Neuronal stem cell (in vitro differentiated cells): Measurements from ENCODE around the gene ABCC1.

Source experiments
- DNase-seq: peaks from one replicate; pipeline ENCODE4 v3.0.0-alpha.2; 2013; ENCODE audit warnings: low spot score
- H2AFZ ChIP-seq: one replicate; pipeline ENCODE4 v1.6.1; 2013; ENCODE audit warnings: mild to moderate bottlenecking, low read length, inconsistent platforms
- H2AK5ac ChIP-seq: 2 replicates; pipeline ENCODE4 v1.6.1; 2013; ENCODE audit warnings: low read depth, mild to moderate bottlenecking, inconsistent platforms, low read length, moderate library complexity, mixed read lengths
- H2BK120ac ChIP-seq: 2 replicates; pipeline ENCODE4 v1.6.1; 2013; ENCODE audit warnings: low read depth, mild to moderate bottlenecking, inconsistent platforms, low read length, moderate library complexity, mixed read lengths
- H2BK12ac ChIP-seq: one replicate; pipeline ENCODE4 v1.6.1; 2013; ENCODE audit warnings: low read length, inconsistent platforms
- H2BK15ac ChIP-seq: 2 replicates; pipeline ENCODE4 v1.6.1; 2013; ENCODE audit warnings: mild to moderate bottlenecking, low read length, inconsistent platforms, mixed read lengths
- H2BK5ac ChIP-seq: one replicate; pipeline ENCODE4 v1.6.1; 2013; ENCODE audit warnings: inconsistent platforms, mild to moderate bottlenecking, low read length, moderate library complexity
- H3K14ac ChIP-seq: one replicate; pipeline ENCODE4 v1.6.1; 2013; ENCODE audit warnings: low read length, inconsistent platforms
- H3K18ac ChIP-seq: 2 replicates; pipeline ENCODE4 v1.6.1; 2013; ENCODE audit warnings: low read length, inconsistent platforms
- H3K23ac ChIP-seq: 2 replicates; pipeline ENCODE4 v1.6.1; 2013; ENCODE audit warnings: low read depth, mild to moderate bottlenecking, mixed read lengths, low read length, inconsistent platforms; ENCODE audit not compliant: poor library complexity
- H3K27ac ChIP-seq: replicated peaks from 3 replicates; pipeline ENCODE4 v1.5.1; 2013; ENCODE audit warnings: low read length, inconsistent platforms
- H3K27me3 ChIP-seq, 3 experiments: 2 replicates each; pipeline ENCODE4 v1.6.1; 2013; ENCODE audit warnings: low read length in 3 of 3, mild to moderate bottlenecking in 2 of 3, inconsistent platforms in 1 of 3, low read depth in 1 of 3, mixed read lengths in 1 of 3, moderate library complexity in 1 of 3; ENCODE audit not compliant: control insufficient read depth in 3 of 3, insufficient read depth in 3 of 3
- H3K36me3 ChIP-seq, 2 donors: replicated peaks in 1 of 2; 2 replicates each; pipeline ENCODE4 v1.6.1; 2013; ENCODE audit warnings: low read length in 2 of 2; ENCODE audit not compliant: control insufficient read depth in 2 of 2, insufficient read depth in 2 of 2
- H3K4ac ChIP-seq: 2 replicates; pipeline ENCODE4 v1.6.1; 2013; ENCODE audit warnings: inconsistent platforms, mild to moderate bottlenecking, low read length, moderate library complexity
- H3K4me1 ChIP-seq, 2 donors: 1 replicate in 1 of 2; 2 replicates in 1 of 2; pipeline ENCODE4 v1.6.1; 2013; ENCODE audit warnings: low read length in 2 of 2, low read depth in 1 of 2; ENCODE audit not compliant: control insufficient read depth in 2 of 2, insufficient read depth in 1 of 2
- H3K4me2 ChIP-seq: one replicate; pipeline ENCODE4 v1.6.1; 2013; ENCODE audit warnings: mild to moderate bottlenecking, low read length, inconsistent platforms; ENCODE audit not compliant: insufficient read depth, poor library complexity, severe bottlenecking
- H3K4me3 ChIP-seq, 2 donors: 2 replicates each; pipeline ENCODE4 v1.5.1; 2013; ENCODE audit warnings: low read length in 2 of 2, mild to moderate bottlenecking in 2 of 2, inconsistent platforms in 1 of 2, moderate library complexity in 1 of 2
- H3K79me1 ChIP-seq: one replicate; pipeline ENCODE4 v1.6.1; 2013; ENCODE audit warnings: low read depth, mild to moderate bottlenecking, inconsistent platforms, low read length, moderate library complexity
- H3K9ac ChIP-seq: one replicate; pipeline ENCODE4 v1.6.1; 2013; ENCODE audit warnings: mild to moderate bottlenecking, low read depth, low read length, inconsistent platforms; ENCODE audit not compliant: poor library complexity
- H3K9me3 ChIP-seq, 2 donors: replicated peaks in 1 of 2; 2 replicates each; pipeline versions ENCODE3 to v1.6.1; 2013; ENCODE audit warnings: low read length in 2 of 2, mild to moderate bottlenecking in 2 of 2, inconsistent platforms in 1 of 2, low read depth in 1 of 2, mixed read lengths in 1 of 2, moderate library complexity in 1 of 2; ENCODE audit not compliant: control insufficient read depth in 2 of 2, insufficient read depth in 1 of 2
- H4K8ac ChIP-seq: one replicate; pipeline ENCODE4 v1.6.1; 2013; ENCODE audit warnings: low read depth, mild to moderate bottlenecking, inconsistent platforms, low read length, moderate library complexity
- H4K91ac ChIP-seq: one replicate; pipeline ENCODE4 v1.6.1; 2013; ENCODE audit warnings: low read length, low read depth, mild to moderate bottlenecking, inconsistent platforms; ENCODE audit not compliant: poor library complexity
- WGBS, 2 donors: extraction: QIAGEN DNeasy Blood & Tissue Kit; methylation state at CpG; one replicate each; pipeline ENCODE4 v1.1.7; 2013; ENCODE audit warnings: missing lambda C conversion rate in 2 of 2, mixed read lengths in 1 of 2; ENCODE audit not compliant: insufficient read length in 2 of 2, insufficient replicate concordance in 1 of 2; ENCODE audit errors: extremely low coverage in 2 of 2; 5-methylcytosine and 5-hydroxymethylcytosine counted together

The ABCC1 gene

GRCh38 chr16:16080465-16081065, 131.1 kb downstream of the ABCC1 start:
- WGBS, 2 donors, result no CpG with 5 or more reads among the region's 10 CpGs
- no peak overlapping the region for H3K27ac ChIP-seq
- H3K9me3 ChIP-seq, result peaks cover 0 to 9% of the 10 kb centered on the region in 2 donors

DNA sequence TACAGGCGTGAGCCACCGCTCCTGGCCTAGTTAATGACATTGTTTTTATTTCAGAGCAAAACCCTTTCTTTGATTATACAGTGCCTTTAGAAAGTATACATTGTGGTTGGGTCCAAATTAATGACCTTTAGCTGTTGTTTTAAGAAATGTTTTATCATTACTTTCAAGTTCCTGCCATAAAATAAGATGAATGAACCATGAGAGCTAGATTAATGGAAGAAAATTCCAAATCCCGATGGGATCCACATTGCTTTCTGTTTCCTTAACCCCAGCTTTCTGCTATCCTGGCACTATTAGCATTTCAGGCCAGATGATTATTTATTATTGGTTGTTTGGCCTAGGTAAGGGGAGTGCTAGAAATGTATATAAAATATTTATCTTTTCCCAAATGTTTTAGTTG, 131.7 kb downstream of the ABCC1 start:
- Histone ChIP-seq H2BK12ac (no peak overlapping the region), H3K79me1 (peaks cover 2% of the 10 kb centered on the region), H3K4me2 (no peak overlapping the region), H3K4ac (no peak overlapping the region), H3K27ac (no peak overlapping the region), H3K23ac (no peak overlapping the region), H3K4me3 (no peak overlapping the region), H2AK5ac (no peak overlapping the region), H2BK15ac (no peak overlapping the region), H4K8ac (no peak overlapping the region), H3K9me3 (peaks cover 0 to 9% of the 10 kb centered on the region in 2 donors), H2BK5ac (no peak overlapping the region), H3K36me3 (peaks cover 7 to 29% of the 10 kb centered on the region in 2 donors), H4K91ac (no peak overlapping the region), H3K27me3 (no peaks in the 10 kb centered on the region), H3K14ac (no peak overlapping the region), H3K4me1 (no peaks in the 10 kb centered on the region), H2AFZ (no peak overlapping the region), H3K18ac (no peak overlapping the region), H2BK120ac (no peak overlapping the region), H3K9ac (no peak overlapping the region)
- DNase-seq, result no peak
- WGBS, 2 donors, result no CpG with 5 or more reads among the region's 3 CpGs

More at GRCh38 chr16:16080465-16081065, 131.1 kb downstream of the ABCC1 start:
- Histone ChIP-seq H3K4me3 (no peak overlapping the region), H3K4ac (no peak overlapping the region), H3K14ac (no peak overlapping the region), H2BK12ac (no peak overlapping the region), H2BK15ac (no peak overlapping the region), H3K9ac (no peak overlapping the region), H3K4me2 (no peak overlapping the region), H3K18ac (no peak overlapping the region), H2AFZ (no peak overlapping the region), H2AK5ac (no peak overlapping the region), H3K23ac (no peak overlapping the region), H2BK5ac (no peak overlapping the region), H3K27me3 (no peaks in the 10 kb centered on the region), H3K4me1 (no peaks in the 10 kb centered on the region), H4K8ac (no peak overlapping the region), H3K79me1 (peaks cover 2% of the 10 kb centered on the region), H4K91ac (no peak overlapping the region), H2BK120ac (no peak overlapping the region), H3K36me3 (peaks cover 7 to 30% of the 10 kb centered on the region in 2 donors)
- no peak for DNase-seq

- no peaks in the 10 kb centered on the region for H3K27me3 ChIP-seq
- WGBS, 2 donors, result no CpG with 5 or more reads among the region's 2 CpGs
- no peak overlapping the region for H3K4me3 ChIP-seq
- H3K36me3 ChIP-seq, result peaks cover 7 to 27% of the 10 kb centered on the region in 2 donors
- no peak overlapping the region for H3K4ac ChIP-seq
- no peak overlapping the region for H3K18ac ChIP-seq
- no peak overlapping the region for H3K27ac ChIP-seq
- H3K9me3 ChIP-seq, result peaks cover 0 to 9% of the 10 kb centered on the region in 2 donors
- no peak overlapping the region for H4K8ac ChIP-seq
- no peak overlapping the region for H2AK5ac ChIP-seq
- no peak overlapping the region for H3K4me2 ChIP-seq
- no peaks in the 10 kb centered on the region for H3K4me1 ChIP-seq
- no peak overlapping the region for H2BK12ac ChIP-seq
- H2BK15ac ChIP-seq, result no peak overlapping the region
- H3K14ac ChIP-seq, result no peak overlapping the region
- no peak overlapping the region for H3K23ac ChIP-seq
- no peak overlapping the region for H3K9ac ChIP-seq
- no peak overlapping the region for H4K91ac ChIP-seq
- no peak overlapping the region for H2AFZ ChIP-seq
- H2BK5ac ChIP-seq, result no peak overlapping the region
- no peak for DNase-seq
- no peak overlapping the region for H2BK120ac ChIP-seq
- H3K79me1 ChIP-seq, result peaks cover 2% of the 10 kb centered on the region
These were observed 132.8 kb downstream of the ABCC1 start for GRCh38 chr16:16082255-16082654.

GRCh38 chr16:16083421-16084156, 134.2 kb downstream of the ABCC1 start:
- no CpG with 5 or more reads among the region's 10 CpGs for WGBS, 2 donors
- Histone ChIP-seq H3K4ac (no peak overlapping the region), H2AK5ac (no peak overlapping the region), H4K91ac (no peak overlapping the region), H3K4me3 (no peak overlapping the region), H3K4me1 (no peaks in the 10 kb centered on the region), H2AFZ (peak overlapping the region; percentile 45), H3K18ac (no peak overlapping the region), H4K8ac (no peak overlapping the region), H3K4me2 (no peak overlapping the region), H2BK120ac (no peak overlapping the region), H2BK15ac (no peak overlapping the region), H2BK5ac (no peak overlapping the region), H3K9me3 (peaks cover 0 to 9% of the 10 kb centered on the region in 2 donors), H3K23ac (no peak overlapping the region), H2BK12ac (no peak overlapping the region), H3K79me1 (peaks cover 2% of the 10 kb centered on the region), H3K9ac (no peak overlapping the region), H3K27ac (no peak overlapping the region), H3K27me3 (no peaks in the 10 kb centered on the region), H3K14ac (no peak overlapping the region), H3K36me3 (peaks cover 7 to 26% of the 10 kb centered on the region in 2 donors)
- DNase-seq, result no peak
